Liver (tissue), 9 donors: ENCODE results near the gene DCAF12L2. TPM values are rescaled to one million over a fixed set of nuclear protein-coding genes. Genes with fewer than 3 reads are reported as not detected.
"Not testable (repeated sequence)": the region's sequence is repeated elsewhere in the genome, so short reads cannot be mapped to it uniquely, and the experiment has no call there.

Experiments used
- DNase-seq: peaks from one replicate; pipeline ENCODE4 v3.0.0-alpha.2; 2017; ENCODE audit warnings: low spot score
- H3K27ac ChIP-seq, 2 donors: one replicate each; pipeline ENCODE4 v1.7.0; 2013; ENCODE audit warnings: inconsistent platforms in 2 of 2, low read length in 2 of 2, control low read depth in 1 of 2, low read depth in 1 of 2, mild to moderate bottlenecking in 1 of 2
- H3K27me3 ChIP-seq, 4 donors: one replicate each; pipeline versions ENCODE4 v1.6.1 to v1.7.0; 2013; ENCODE audit warnings: low read length in 3 of 4, inconsistent platforms in 1 of 4, mild to moderate bottlenecking in 1 of 4, moderate library complexity in 1 of 4; ENCODE audit not compliant: control insufficient read depth in 4 of 4, insufficient read depth in 4 of 4
- H3K36me3 ChIP-seq, 4 donors: one replicate each; pipeline versions ENCODE4 v1.6.1 to v1.7.0; 2013; ENCODE audit warnings: low read length in 3 of 4, mild to moderate bottlenecking in 3 of 4, low read depth in 1 of 4, moderate library complexity in 1 of 4; ENCODE audit not compliant: control insufficient read depth in 4 of 4, insufficient read depth in 3 of 4
- H3K4me1 ChIP-seq, 4 donors: one replicate each; pipeline versions ENCODE4 v1.6.1 to v1.7.0; 2013; ENCODE audit warnings: low read length in 3 of 4, mild to moderate bottlenecking in 3 of 4, moderate library complexity in 1 of 4; ENCODE audit not compliant: control insufficient read depth in 4 of 4, insufficient read depth in 4 of 4
- H3K4me3 ChIP-seq, 3 donors: one replicate each; pipeline versions ENCODE4 v1.6.1 to v1.7.0; 2013; ENCODE audit warnings: low read length in 3 of 3, control low read depth in 1 of 3, low read depth in 1 of 3, mild to moderate bottlenecking in 1 of 3
- H3K9ac ChIP-seq, 2 donors: one replicate each; pipeline ENCODE4 v1.7.0; 2013; ENCODE audit warnings: low read length in 2 of 2, mild to moderate bottlenecking in 2 of 2, moderate library complexity in 2 of 2, control low read depth in 1 of 2, low read depth in 1 of 2
- H3K9me3 ChIP-seq, 4 donors: one replicate each; pipeline versions ENCODE4 v1.6.1 to v1.7.0; 2013; ENCODE audit warnings: low read length in 3 of 4; ENCODE audit not compliant: control insufficient read depth in 4 of 4
- ATF3 ChIP-seq: IDR thresholded peaks from 2 replicates; pipeline ENCODE4 v1.6.1; 2016; ENCODE audit warnings: antibody characterized with exemption
- GABPA ChIP-seq, 2 donors: IDR thresholded peaks in 1 of 2; conservative IDR thresholded peaks in 1 of 2; 2 replicates each; pipeline ENCODE4 v1.6.1; 2016; ENCODE audit warnings: antibody characterized with exemption in 2 of 2, mild to moderate bottlenecking in 1 of 2, moderate library complexity in 1 of 2
- HNF4A ChIP-seq, 2 donors: conservative IDR thresholded peaks; 2 replicates each; pipeline ENCODE4 v1.6.1; 2016; ENCODE audit warnings: antibody characterized with exemption in 2 of 2, mild to moderate bottlenecking in 2 of 2
- JUND ChIP-seq, 2 donors: IDR thresholded peaks; 2 replicates each; pipeline ENCODE4 v1.6.1; 2016; ENCODE audit warnings: antibody characterized with exemption in 2 of 2
- RAD21 ChIP-seq, 2 donors: IDR thresholded peaks; 2 replicates each; pipeline ENCODE4 v1.6.1; 2016; ENCODE audit warnings: antibody characterized with exemption in 2 of 2, mild to moderate bottlenecking in 2 of 2
- REST ChIP-seq: IDR thresholded peaks from 2 replicates; pipeline ENCODE4 v1.6.1; 2016; ENCODE audit warnings: antibody characterized with exemption, mild to moderate bottlenecking
- TAF1 ChIP-seq: conservative IDR thresholded peaks from 2 replicates; pipeline ENCODE4 v1.6.1; 2016; ENCODE audit warnings: antibody characterized with exemption, mild to moderate bottlenecking
- WGBS: extraction: QIAGEN DNeasy Blood & Tissue Kit; methylation state at CpG from one replicate; pipeline ENCODE4 v1.1.7; 2013; 5-methylcytosine and 5-hydroxymethylcytosine counted together
- polyA plus RNA-seq, 2 donors: library from polyadenylated mRNA; stranded (reverse) in 1 of 2; unstranded in 1 of 2; fragments of 200-250 nt in 1 of 2; fragments of >200 nt in 1 of 2; fragmentation: Nextera tagmentation in 1 of 2; extraction: Ambion mirVana in 1 of 2; gene quantifications; one replicate each; pipeline versions ENCODE4 v1.2.1 to v1.2.3, GENCODE V29; 2013 to 2015
- total RNA-seq, 2 donors: library from RNA; depleted of rRNA; stranded (reverse); fragments of >200 nt; gene quantifications; one replicate each; pipeline ENCODE4 v1.2.3, GENCODE V29; 2014
- donor health status: healthy.
- donor health status: healthy.
- donor health status: healthy.
- donor health status: healthy.
- donor health status: healthy.

The DCAF12L2 gene
- total RNA-seq = not detected
- not detected for polyA plus RNA-seq

- TF ChIP-seq HNF4A (conservative IDR thresholded peaks at IDR 0.05) (no peak), GABPA (IDR thresholded peaks at IDR 0.05 in 1 of 2, conservative IDR thresholded peaks at IDR 0.05 in 1 of 2) (no peak), JUND (IDR thresholded peaks at IDR 0.05) (no peak)
- H3K36me3 ChIP-seq = no peaks in the 10 kb centered on the region
- no peak within 1 kb of the TSS for H3K27ac ChIP-seq
- H3K9me3 ChIP-seq = no peaks in the 10 kb centered on the region
- peak within 1 kb of the TSS in 1 of 3 donors; percentile 23 for H3K4me3 ChIP-seq
- DNase-seq = no peak
- H3K27me3 ChIP-seq = peaks cover 0 to 3% (median 0%) of the 10 kb centered on the region in 4 donors
- no peaks in the 10 kb centered on the region for H3K4me1 ChIP-seq
- WGBS = 10% methylated on average over 91 of the region's 91 CpGs
- no peak within 1 kb of the TSS for H3K9ac ChIP-seq
These were observed at the start of gene DCAF12L2 for GRCh38 chrX:126165721-126166461. TSS of gene DCAF12L2 (minus strand) at chrX:126166289. CDS start at chrX:126165924, 365 bp downstream.

- not testable (repeated sequence) for H3K4me3 ChIP-seq, DNase-seq, H3K9ac ChIP-seq, H3K4me1 ChIP-seq, H3K27me3 ChIP-seq, H3K36me3 ChIP-seq, H3K27ac ChIP-seq, H3K9me3 ChIP-seq
- 91% methylated on average over 21 of the region's 21 CpGs for WGBS
These were observed 24.8 kb upstream of the DCAF12L2 start for GRCh38 chrX:126190888-126191287.

- Histone ChIP-seq H3K36me3 (no peaks in the 10 kb centered on the region), H3K27ac (no peak overlapping the region), H3K9ac (no peak overlapping the region), H3K4me1 (no peaks in the 10 kb centered on the region), H3K4me3 (no peak overlapping the region), H3K9me3 (no peaks in the 10 kb centered on the region), H3K27me3 (no peaks in the 10 kb centered on the region)
- WGBS = 83% methylated on average over 4 of the region's 4 CpGs
- TF ChIP-seq RAD21 (IDR thresholded peaks at IDR 0.05) = no peak
- TF ChIP-seq ATF3 = no peak
- DNase-seq = no peak
These were observed 11.2 kb upstream of the DCAF12L2 start for GRCh38 chrX:126177133-126177840.

GRCh38 chrX:126170720-126171119, 4.6 kb upstream of the DCAF12L2 start:
- DNase-seq = no peak
- TF ChIP-seq TAF1 (no peak), REST (no peak), JUND (IDR thresholded peaks at IDR 0.05) (no peak)
- H3K36me3 ChIP-seq = no peaks in the 10 kb centered on the region
- H3K27me3 ChIP-seq = peaks cover 0 to 3% (median 0%) of the 10 kb centered on the region in 4 donors
- H3K4me3 ChIP-seq = no peak overlapping the region
- no peaks in the 10 kb centered on the region for H3K4me1 ChIP-seq
- no peaks in the 10 kb centered on the region for H3K9me3 ChIP-seq
- H3K9ac ChIP-seq = no peak overlapping the region
- 69% methylated on average over 2 of the region's 2 CpGs for WGBS
- H3K27ac ChIP-seq = no peak overlapping the region
